Colonic mucosa (tissue), 4 donors: ENCODE results near the gene GPR137. TPM values are rescaled to one million over a fixed set of nuclear protein-coding genes. Genes with fewer than 3 reads are reported as not detected.
"Not testable (repeated sequence)": the region's sequence is repeated elsewhere in the genome, so short reads cannot be mapped to it uniquely, and the experiment has no call there.

Experiments used
- DNase-seq: peaks from one replicate; pipeline ENCODE4 v3.0.0-alpha.2; 2020
- H3K27ac ChIP-seq: fragments of 200-600 bp; one replicate; pipeline ENCODE4 v1.8.0; 2021
- H3K27me3 ChIP-seq: fragments of 200-600 bp; one replicate; pipeline ENCODE4 v1.8.0; 2021
- H3K36me3 ChIP-seq: fragments of 200-600 bp; one replicate; pipeline ENCODE4 v1.8.0; 2021
- H3K4me1 ChIP-seq: fragments of 200-600 bp; one replicate; pipeline ENCODE4 v1.8.0; 2021; ENCODE audit warnings: mild to moderate bottlenecking
- H3K4me3 ChIP-seq: fragments of 200-600 bp; one replicate; pipeline ENCODE4 v1.8.0; 2021
- H3K9ac ChIP-seq, 2 donors: one replicate each; pipeline ENCODE4 v1.7.0; 2013; ENCODE audit warnings: control low read depth in 2 of 2, low read depth in 2 of 2, low read length in 2 of 2
- H3K9me3 ChIP-seq: fragments of 200-600 bp; one replicate; pipeline ENCODE4 v1.8.0; 2021
- CTCF ChIP-seq: fragments of 200-600 bp; IDR thresholded peaks from one replicate; pipeline ENCODE4 v1.8.0; 2022; ENCODE audit warnings: antibody characterized with exemption, mild to moderate bottlenecking
- intact Hi-C: fragments of 100-400 bp; cut with DNase I; formaldehyde crosslinking; loops from one replicate; pipeline ENCODE4 v1.14.1; 2022
- total RNA-seq, 2 donors: library from RNA; stranded (reverse); fragmentation: NEBNext Ultra II Directional in 1 of 2; extraction: Animal tissue kit (Norgen Biotek cat#: 25700) in 1 of 2; gene quantifications; one replicate each; pipeline ENCODE4 v1.2.1, GENCODE V29; 2021
- donor health status: healthy.
- donor health status: DM: no; HTN: no; CAD: no.
- donor health status: DM: no; HTN: no; CAD: no.

GPR137 gene
- total RNA-seq, 2 donors from 2014 or later = 36.0 to 58.8 TPM

DNA sequence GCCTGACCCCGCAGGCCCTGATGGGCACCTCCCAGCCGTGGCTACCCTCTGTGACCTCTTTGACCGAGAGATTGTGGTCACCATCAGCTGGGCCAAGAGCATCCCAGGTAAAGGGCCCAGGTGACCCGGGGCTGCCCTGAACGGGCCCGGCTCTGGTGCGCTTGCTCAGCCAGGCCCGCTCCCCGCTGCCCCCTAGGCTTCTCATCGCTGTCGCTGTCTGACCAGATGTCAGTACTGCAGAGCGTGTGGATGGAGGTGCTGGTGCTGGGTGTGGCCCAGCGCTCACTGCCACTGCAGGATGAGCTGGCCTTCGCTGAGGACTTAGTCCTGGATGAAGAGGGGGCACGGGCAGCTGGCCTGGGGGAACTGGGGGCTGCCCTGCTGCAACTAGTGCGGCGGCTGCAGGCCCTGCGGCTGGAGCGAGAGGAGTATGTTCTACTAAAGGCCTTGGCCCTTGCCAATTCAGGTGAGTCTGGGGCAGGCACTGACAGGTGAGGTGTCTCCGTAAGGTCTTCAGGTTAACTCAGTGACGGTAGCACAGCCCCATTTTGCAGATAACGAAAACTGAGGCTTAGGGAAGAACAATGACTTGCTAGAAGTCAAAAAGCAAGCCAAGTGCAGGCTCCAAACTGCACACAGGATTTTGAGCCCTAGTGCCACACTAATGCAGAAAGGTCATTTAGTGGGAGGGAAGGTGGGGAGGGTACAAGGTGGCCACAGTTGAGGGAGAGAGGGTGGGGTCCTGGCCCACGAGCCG is 29.3 kb downstream of the GPR137 start:
- no peak overlapping the region for H3K27ac ChIP-seq
- DNase-seq = no peak
- no peak overlapping the region for H3K9ac ChIP-seq
- no peaks in the 10 kb centered on the region for H3K36me3 ChIP-seq
- no peak overlapping the region for H3K4me3 ChIP-seq
- no peaks in the 10 kb centered on the region for H3K9me3 ChIP-seq
- H3K4me1 ChIP-seq = peaks cover 12% of the 10 kb centered on the region
- intact Hi-C loops = loop anchor here (5.0 kb wide), 1 partner anchor 42 kb away; the partner anchor contains the start of gene RPS6KA4
- no peaks in the 10 kb centered on the region for H3K27me3 ChIP-seq
- TF ChIP-seq CTCF = no peak

DNA sequence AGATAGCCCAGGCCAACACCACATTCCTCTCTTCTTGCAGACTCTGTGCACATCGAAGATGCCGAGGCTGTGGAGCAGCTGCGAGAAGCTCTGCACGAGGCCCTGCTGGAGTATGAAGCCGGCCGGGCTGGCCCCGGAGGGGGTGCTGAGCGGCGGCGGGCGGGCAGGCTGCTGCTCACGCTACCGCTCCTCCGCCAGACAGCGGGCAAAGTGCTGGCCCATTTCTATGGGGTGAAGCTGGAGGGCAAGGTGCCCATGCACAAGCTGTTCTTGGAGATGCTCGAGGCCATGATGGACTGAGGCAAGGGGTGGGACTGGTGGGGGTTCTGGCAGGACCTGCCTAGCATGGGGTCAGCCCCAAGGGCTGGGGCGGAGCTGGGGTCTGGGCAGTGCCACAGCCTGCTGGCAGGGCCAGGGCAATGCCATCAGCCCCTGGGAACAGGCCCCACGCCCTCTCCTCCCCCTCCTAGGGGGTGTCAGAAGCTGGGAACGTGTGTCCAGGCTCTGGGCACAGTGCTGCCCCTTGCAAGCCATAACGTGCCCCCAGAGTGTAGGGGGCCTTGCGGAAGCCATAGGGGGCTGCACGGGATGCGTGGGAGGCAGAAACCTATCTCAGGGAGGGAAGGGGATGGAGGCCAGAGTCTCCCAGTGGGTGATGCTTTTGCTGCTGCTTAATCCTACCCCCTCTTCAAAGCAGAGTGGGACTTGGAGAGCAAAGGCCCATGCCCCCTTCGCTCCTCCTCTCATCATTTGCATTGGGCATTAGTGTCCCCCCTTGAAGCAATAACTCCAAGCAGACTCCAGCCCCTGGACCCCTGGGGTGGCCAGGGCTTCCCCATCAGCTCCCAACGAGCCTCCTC is 30.2 kb downstream of the GPR137 start:
- not testable (repeated sequence) for H3K36me3 ChIP-seq, H3K4me3 ChIP-seq, H3K9ac ChIP-seq, H3K27me3 ChIP-seq, DNase-seq, H3K9me3 ChIP-seq
- Histone ChIP-seq H3K4me1 (peaks cover 12% of the 10 kb centered on the region), H3K27ac (peak overlapping the region; percentile 99)
- intact Hi-C loops = loop anchor here (5.0 kb wide), 1 partner anchor 41 kb away; the partner anchor contains the start of gene RPS6KA4

DNA sequence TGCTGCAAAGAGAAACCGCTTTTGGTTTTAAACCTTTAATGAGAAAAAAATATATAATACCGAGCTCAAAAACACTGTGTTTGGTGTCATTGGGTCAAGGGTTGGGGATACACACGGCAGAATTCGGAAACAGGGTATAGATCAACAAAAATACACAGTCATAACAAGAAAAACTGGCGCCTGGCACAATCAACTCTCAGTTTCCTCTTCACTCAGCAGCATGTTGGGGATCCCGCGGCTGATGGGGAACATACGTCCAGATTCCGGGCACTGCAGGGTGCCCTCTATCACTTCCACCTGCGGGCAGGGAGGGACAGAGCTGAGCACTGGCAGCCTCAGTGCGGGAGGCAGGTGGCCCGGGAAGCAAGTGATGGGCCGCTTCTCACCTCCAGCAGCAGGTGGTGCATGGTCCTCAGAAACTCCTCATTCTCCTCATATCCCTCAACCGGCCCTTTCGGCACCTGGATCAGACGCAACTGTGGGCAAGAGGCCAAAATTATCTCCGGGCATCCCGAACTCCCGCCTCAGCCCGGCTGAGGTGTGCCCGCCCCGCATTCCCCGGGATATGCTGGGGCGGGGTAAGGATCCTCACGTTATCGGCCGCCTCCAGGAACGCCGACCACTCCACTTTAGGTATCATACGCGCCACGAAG is 31.1 kb downstream of the GPR137 start:
- Histone ChIP-seq H3K27me3 (no peaks in the 10 kb centered on the region), H3K4me3 (peak overlapping the region; percentile 76), H3K4me1 (peaks cover 14% of the 10 kb centered on the region), H3K9ac (peak overlapping the region; percentile 82 to 97), H3K36me3 (no peaks in the 10 kb centered on the region), H3K27ac (peak overlapping the region; percentile 99), H3K9me3 (no peaks in the 10 kb centered on the region)
- no peak for TF ChIP-seq CTCF
- intact Hi-C loops = loop anchor here (5.0 kb wide), 1 partner anchor 41 kb away; the partner anchor contains the start of gene RPS6KA4
- peak; percentile 77 for DNase-seq

DNA sequence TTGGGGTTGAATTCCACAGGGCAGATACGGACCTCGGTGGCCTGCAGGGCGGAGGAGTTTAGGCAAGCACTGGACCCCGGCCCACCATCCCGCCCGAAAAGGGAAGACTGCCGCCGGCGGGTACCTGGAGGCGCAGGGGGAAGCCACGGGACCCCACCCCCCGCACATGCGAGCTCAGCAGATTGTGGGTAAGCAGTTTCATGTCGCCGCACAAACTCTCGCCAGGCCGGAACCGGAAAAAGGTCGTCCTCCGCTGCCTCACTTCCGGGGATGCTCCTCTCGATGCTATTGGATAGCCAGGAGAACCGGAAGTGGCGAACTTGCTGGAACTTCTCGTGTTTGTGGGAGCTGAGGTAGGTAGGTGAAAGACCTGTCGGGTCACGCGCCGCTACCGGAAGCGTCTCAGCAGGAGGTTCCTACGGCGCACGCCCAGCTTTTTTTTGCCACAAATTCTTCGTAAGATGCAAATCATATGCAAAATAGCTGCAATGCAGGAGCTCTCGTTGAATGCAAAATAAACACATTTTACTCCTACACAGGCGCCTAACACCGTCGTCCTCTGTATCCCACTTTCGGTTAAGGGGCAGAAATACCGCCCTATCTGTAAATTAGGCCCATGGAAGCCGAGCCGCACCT is 31.8 kb downstream of the GPR137 start, which contains the start of gene TRMT112:
TSS of gene TRMT112 (minus strand) at position 235 of the 636 bp plus-strand sequence. CDS start at position 202, 33 bp downstream.
- Histone ChIP-seq H3K9me3 (no peaks in the 10 kb centered on the region), H3K4me1 (peaks cover 20% of the 10 kb centered on the region), H3K27me3 (no peaks in the 10 kb centered on the region), H3K27ac (peak within 1 kb of the TSS; percentile 99), H3K4me3 (peak within 1 kb of the TSS; percentile 76), H3K36me3 (no peaks in the 10 kb centered on the region), H3K9ac (peak within 1 kb of the TSS; percentile 87 to 97)
- intact Hi-C loops = loop anchor here (5.0 kb wide), 1 partner anchor 40 kb away; the partner anchor contains the start of gene RPS6KA4
- DNase-seq = peak; percentile 98
- TF ChIP-seq CTCF = no peak

GRCh38 chr11:64317961-64318765 is 32.5 kb downstream of the GPR137 start, which contains the start of gene PRDX5:
Gene PRDX5, plus strand, starts transcription at chr11:64318121. Its CDS starts 95 bp downstream, at chr11:64318216.
- no peaks in the 10 kb centered on the region for H3K36me3 ChIP-seq
- peak within 1 kb of the TSS; percentile 76 for H3K4me3 ChIP-seq
- peak within 1 kb of the TSS; percentile 87 to 97 for H3K9ac ChIP-seq
- H3K4me1 ChIP-seq = peaks cover 22% of the 10 kb centered on the region
- H3K27ac ChIP-seq = peak within 1 kb of the TSS; percentile 99
- TF ChIP-seq CTCF = peak; percentile 24
- DNase-seq = peak; percentile 96
- H3K27me3 ChIP-seq = no peaks in the 10 kb centered on the region
- intact Hi-C loops = loop anchor here (5.0 kb wide), 1 partner anchor 39 kb away; the partner anchor contains the start of gene RPS6KA4
- no peaks in the 10 kb centered on the region for H3K9me3 ChIP-seq
